OCI-LY7 (cell line): ENCODE results near the gene EID3. TPM values are rescaled to one million over a fixed set of nuclear protein-coding genes. Genes with fewer than 3 reads are reported as not detected.
"Not testable (repeated sequence)": the region's sequence is repeated elsewhere in the genome, so short reads cannot be mapped to it uniquely, and the experiment has no call there.

Source experiments
- BruUV-seq: library from RNA; stranded (reverse); fragments of 400-500 nt; replicated peaks from 2 replicates; lab custom pipeline; 2021; lab: Mats Ljungman, UMichigan
- CTCF ChIA-PET: fragments of 300-600 bp; sonication (Branson Sonifier 250); formaldehyde crosslinking; loops from one replicate; lab custom pipeline; 2022; ENCODE audit warnings: antibody characterized with exemption; ENCODE audit not compliant: unreplicated experiment; lab: Charles Lee
- POLR2A ChIA-PET: fragments of 300-600 bp; sonication (Branson Sonifier 250); formaldehyde crosslinking; loops from one replicate; lab custom pipeline; 2022; ENCODE audit warnings: antibody characterized with exemption; lab: Charles Lee
- DNase-seq: peaks from one replicate; pipeline ENCODE4 v3.0.0-alpha.2; 2015; ENCODE audit warnings: low spot score
- H2AFZ ChIP-seq: fragments of 200-600 bp; sonication (generic), shearing (Covaris generic); 2 replicates; pipeline ENCODE4 v1.6.1; 2014; ENCODE audit warnings: mild to moderate bottlenecking, antibody characterized with exemption, low read length, moderate library complexity
- H3K27ac ChIP-seq: fragments of 200-600 bp; sonication (generic); 2 replicates; pipeline ENCODE4 v1.5.1; 2014; ENCODE audit warnings: mixed run types, low read depth, mild to moderate bottlenecking, moderate library complexity, low read length, inconsistent platforms; ENCODE audit not compliant: poor library complexity, severe bottlenecking
- H3K36me3 ChIP-seq: fragments of 200-600 bp; sonication (generic); 2 replicates; pipeline ENCODE4 v1.6.1; 2014; ENCODE audit warnings: mild to moderate bottlenecking, antibody characterized with exemption, low read length, moderate library complexity, mixed read lengths; ENCODE audit not compliant: insufficient read depth
- H3K4me1 ChIP-seq: fragments of 200-600 bp; sonication (generic); 2 replicates; pipeline ENCODE4 v1.5.1; 2014; ENCODE audit warnings: mild to moderate bottlenecking, low read length; ENCODE audit not compliant: insufficient read depth, poor library complexity, severe bottlenecking
- H3K4me2 ChIP-seq: fragments of 200-600 bp; sonication (generic); 2 replicates; pipeline ENCODE4 v1.6.1; 2014; ENCODE audit warnings: mild to moderate bottlenecking, low read length
- H3K4me3 ChIP-seq: fragments of 200-600 bp; sonication (generic); 2 replicates; pipeline ENCODE4 v1.5.1; 2014; ENCODE audit warnings: mild to moderate bottlenecking, low read depth, low read length; ENCODE audit not compliant: poor library complexity, severe bottlenecking
- H3K79me2 ChIP-seq: fragments of 200-600 bp; sonication (generic); 2 replicates; pipeline ENCODE4 v1.6.1; 2016; ENCODE audit warnings: low read depth, mild to moderate bottlenecking, low read length, moderate library complexity, mixed read lengths; ENCODE audit not compliant: insufficient read depth
- H3K9me2 ChIP-seq: fragments of 200-600 bp; sonication (generic); 2 replicates; pipeline ENCODE4 v1.6.1; 2016; ENCODE audit warnings: mild to moderate bottlenecking, low read length, mixed read lengths; ENCODE audit not compliant: insufficient read depth
- H3K9me3 ChIP-seq: fragments of 200-600 bp; sonication (generic); 2 replicates; pipeline ENCODE4 v1.6.1; 2014; ENCODE audit warnings: mild to moderate bottlenecking, mixed run types, low read length, mixed read lengths
- H4K20me1 ChIP-seq: fragments of 200-600 bp; sonication (generic); 2 replicates; pipeline ENCODE4 v1.6.1; 2014; ENCODE audit warnings: mild to moderate bottlenecking, antibody characterized with exemption, low read length, moderate library complexity, mixed read lengths; ENCODE audit not compliant: insufficient read depth
- EZH2phosphoT487 ChIP-seq: fragments of 200-600 bp; sonication (generic); IDR thresholded peaks from 2 replicates; pipeline ENCODE4 v1.6.1; 2018; ENCODE audit warnings: low read depth, borderline replicate concordance, mild to moderate bottlenecking, mixed run types, antibody characterized with exemption, low read length, moderate library complexity, mixed read lengths
- intact Hi-C: fragments of 100-400 bp; cut with micrococcal nuclease; formaldehyde crosslinking; loops from one replicate; pipeline ENCODE4 v1.10.0; 2022; ENCODE audit not compliant: unreplicated experiment
- total RNA-seq, 2 experiments: library from RNA; depleted of rRNA in 1 of 2; stranded (reverse); fragments of >200 nt in 1 of 2; shearing (Covaris generic) in 1 of 2; gene quantifications; 2 replicates each; pipeline ENCODE4 v1.2.3, GENCODE V29; 2014 to 2022
- TF ChIP-seq, protein P1 (sequence below): fragments of 200-600 bp; sonication (generic); conservative IDR thresholded peaks from 2 replicates; pipeline ENCODE4 v1.5.1; 2014; ENCODE audit warnings: mild to moderate bottlenecking, antibody characterized with exemption, low read length, moderate library complexity, mixed read lengths

The EID3 gene
- total RNA-seq, 2 experiments from 2014 or later, result 5.1 to 8.2 TPM

DNA sequence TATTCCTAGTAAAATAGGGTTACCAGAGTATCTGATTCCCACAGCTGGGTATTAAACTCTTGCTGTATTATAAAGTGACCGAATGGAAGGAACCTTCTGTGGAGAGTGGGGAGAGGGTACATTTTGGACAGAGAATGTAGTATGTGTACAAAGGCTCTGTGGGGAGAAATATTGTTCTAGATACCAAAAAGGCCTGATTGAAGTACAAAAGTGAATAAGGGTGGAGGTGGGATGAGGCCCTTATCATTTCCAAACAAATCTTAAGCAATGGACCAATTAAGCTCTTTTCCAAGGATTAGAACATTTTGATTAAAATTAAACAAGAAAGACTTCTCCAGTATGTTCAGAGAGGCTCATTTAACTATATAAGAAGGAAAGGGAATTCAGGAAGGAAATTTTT lies 20.4 kb downstream of the EID3 start:
- Histone ChIP-seq H3K4me3 (no peak overlapping the region), H3K79me2 (no peaks in the 10 kb centered on the region), H3K4me1 (no peaks in the 10 kb centered on the region), H3K4me2 (no peak overlapping the region), H3K9me3 (no peaks in the 10 kb centered on the region), H2AFZ (no peak overlapping the region), H3K9me2 (no peaks in the 10 kb centered on the region), H4K20me1 (no peaks in the 10 kb centered on the region), H3K27ac (no peak overlapping the region), H3K36me3 (peaks cover 89% of the 10 kb centered on the region)
- TF ChIP-seq, protein P1, sequence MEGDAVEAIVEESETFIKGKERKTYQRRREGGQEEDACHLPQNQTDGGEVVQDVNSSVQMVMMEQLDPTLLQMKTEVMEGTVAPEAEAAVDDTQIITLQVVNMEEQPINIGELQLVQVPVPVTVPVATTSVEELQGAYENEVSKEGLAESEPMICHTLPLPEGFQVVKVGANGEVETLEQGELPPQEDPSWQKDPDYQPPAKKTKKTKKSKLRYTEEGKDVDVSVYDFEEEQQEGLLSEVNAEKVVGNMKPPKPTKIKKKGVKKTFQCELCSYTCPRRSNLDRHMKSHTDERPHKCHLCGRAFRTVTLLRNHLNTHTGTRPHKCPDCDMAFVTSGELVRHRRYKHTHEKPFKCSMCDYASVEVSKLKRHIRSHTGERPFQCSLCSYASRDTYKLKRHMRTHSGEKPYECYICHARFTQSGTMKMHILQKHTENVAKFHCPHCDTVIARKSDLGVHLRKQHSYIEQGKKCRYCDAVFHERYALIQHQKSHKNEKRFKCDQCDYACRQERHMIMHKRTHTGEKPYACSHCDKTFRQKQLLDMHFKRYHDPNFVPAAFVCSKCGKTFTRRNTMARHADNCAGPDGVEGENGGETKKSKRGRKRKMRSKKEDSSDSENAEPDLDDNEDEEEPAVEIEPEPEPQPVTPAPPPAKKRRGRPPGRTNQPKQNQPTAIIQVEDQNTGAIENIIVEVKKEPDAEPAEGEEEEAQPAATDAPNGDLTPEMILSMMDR, result no peak
- TF ChIP-seq EZH2phosphoT487, result no peak
- BruUV-seq, result no TSS peak
- intact Hi-C loops, result no loop called here
- ChIA-PET POLR2A (interaction anchor here (0.7 kb wide), 1 partner anchor 1945 kb away, joined by 3 read pairs; no protein-coding TSS in a partner anchor), CTCF (no interaction called here)
- DNase-seq, result no peak

DNA sequence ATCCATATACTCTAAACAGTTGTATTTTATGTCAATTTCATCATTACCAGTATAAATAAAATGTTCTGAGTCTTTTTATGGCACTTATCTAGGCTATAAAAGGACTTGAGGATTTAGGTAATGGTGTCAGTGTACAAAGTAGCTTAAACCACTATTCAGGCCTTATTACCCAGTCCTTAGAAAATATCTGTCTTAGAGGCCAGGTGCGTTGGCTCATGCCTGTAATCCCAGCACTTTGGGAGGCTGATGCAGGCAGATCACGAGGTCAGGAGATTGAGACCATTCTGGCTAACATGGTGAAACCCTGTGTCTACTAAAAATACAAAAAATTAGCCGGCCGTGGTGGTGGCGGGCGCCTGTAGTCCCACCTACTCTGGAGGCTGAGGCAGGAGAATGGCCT lies 24.7 kb downstream of the EID3 start:
- BruUV-seq, H3K9me3 ChIP-seq, H3K4me2 ChIP-seq, H3K9me2 ChIP-seq, H3K27ac ChIP-seq, H2AFZ ChIP-seq, DNase-seq, H4K20me1 ChIP-seq, intact Hi-C loops, H3K4me3 ChIP-seq, CTCF ChIA-PET, H3K4me1 ChIP-seq, H3K79me2 ChIP-seq: not testable (repeated sequence)
- POLR2A ChIA-PET, result interaction anchor here (0.6 to 1.5 kb wide), 3 partner anchors 12 to 407 kb away, joined by 3 to 6 read pairs (median 3); no protein-coding TSS in a partner anchor
- peaks cover 89% of the 10 kb centered on the region for H3K36me3 ChIP-seq

DNA sequence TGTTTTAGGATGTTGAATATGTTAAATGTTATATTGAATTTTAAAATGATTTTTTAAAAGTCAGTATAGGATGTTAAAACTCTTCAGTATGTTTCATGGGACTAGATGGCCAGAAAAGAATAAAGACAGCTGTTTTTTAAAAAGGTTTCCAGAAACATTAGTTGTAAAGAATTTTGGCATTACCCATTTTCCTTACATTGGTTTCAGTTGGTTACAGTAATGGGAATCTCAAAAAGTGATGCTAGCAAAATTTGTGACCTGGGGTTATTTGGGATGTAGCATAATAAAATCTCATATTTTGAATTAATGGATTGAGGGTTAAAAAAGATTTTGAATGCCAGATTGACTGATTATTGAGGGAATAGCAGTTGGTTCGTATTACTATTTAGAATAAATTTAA lies 25.3 kb downstream of the EID3 start:
- H3K4me2 ChIP-seq, result no peak overlapping the region
- H3K27ac ChIP-seq, result no peak overlapping the region
- peaks cover 10% of the 10 kb centered on the region; the same call in 1 of the 2 replicates for H3K79me2 ChIP-seq
- ChIA-PET CTCF (interaction anchor here (0.6 kb wide), 1 partner anchor 11 kb away, joined by 3 read pairs; no protein-coding TSS in a partner anchor), POLR2A (interaction anchor here (0.6 to 1.1 kb wide), 3 partner anchors 40 to 407 kb away, joined by 3 read pairs; no protein-coding TSS in a partner anchor)
- no TSS peak for BruUV-seq
- H3K4me1 ChIP-seq, result no peaks in the 10 kb centered on the region
- H3K36me3 ChIP-seq, result peaks cover 91% of the 10 kb centered on the region
- no peak overlapping the region for H3K4me3 ChIP-seq
- intact Hi-C loops, result no loop called here
- no peak for DNase-seq
- H4K20me1 ChIP-seq, result no peaks in the 10 kb centered on the region
- H3K9me2 ChIP-seq, result no peaks in the 10 kb centered on the region
- H2AFZ ChIP-seq, result no peak overlapping the region
- no peaks in the 10 kb centered on the region for H3K9me3 ChIP-seq
- TF ChIP-seq EZH2phosphoT487, result no peak
- TF ChIP-seq, protein P1, result no peak
